NB4 (cell line): ENCODE results near the gene METTL27.

Source experiments
- DNase-seq: peaks from one replicate; pipeline ENCODE4 v3.0.0; 2010; ENCODE audit warnings: low read depth
- H3K4me3 ChIP-seq: one replicate; pipeline ENCODE4 v1.5.1; 2011; ENCODE audit warnings: mild to moderate bottlenecking, low read depth, low read length, moderate library complexity
- MAX ChIP-seq: IDR thresholded peaks from 2 replicates; pipeline ENCODE4 v1.6.1; 2011; ENCODE audit warnings: low read depth, low read length
- MYC ChIP-seq: IDR thresholded peaks from 2 replicates; pipeline ENCODE4 v1.6.1; 2011; ENCODE audit warnings: low read depth, low read length
- POLR2A ChIP-seq: IDR thresholded peaks from 2 replicates; pipeline ENCODE4 v1.6.1; 2011; ENCODE audit warnings: mild to moderate bottlenecking; ENCODE audit not compliant: insufficient read length; ENCODE audit errors: extremely low read depth
- TF ChIP-seq, protein P1 (sequence below): IDR thresholded peaks from one replicate; pipeline ENCODE4 v1.5.1; 2012; ENCODE audit warnings: low read depth, low read length

Gene METTL27

GRCh38 chr7:73811760-73812168, 30.6 kb downstream of the METTL27 start:
- TF ChIP-seq, protein P1, sequence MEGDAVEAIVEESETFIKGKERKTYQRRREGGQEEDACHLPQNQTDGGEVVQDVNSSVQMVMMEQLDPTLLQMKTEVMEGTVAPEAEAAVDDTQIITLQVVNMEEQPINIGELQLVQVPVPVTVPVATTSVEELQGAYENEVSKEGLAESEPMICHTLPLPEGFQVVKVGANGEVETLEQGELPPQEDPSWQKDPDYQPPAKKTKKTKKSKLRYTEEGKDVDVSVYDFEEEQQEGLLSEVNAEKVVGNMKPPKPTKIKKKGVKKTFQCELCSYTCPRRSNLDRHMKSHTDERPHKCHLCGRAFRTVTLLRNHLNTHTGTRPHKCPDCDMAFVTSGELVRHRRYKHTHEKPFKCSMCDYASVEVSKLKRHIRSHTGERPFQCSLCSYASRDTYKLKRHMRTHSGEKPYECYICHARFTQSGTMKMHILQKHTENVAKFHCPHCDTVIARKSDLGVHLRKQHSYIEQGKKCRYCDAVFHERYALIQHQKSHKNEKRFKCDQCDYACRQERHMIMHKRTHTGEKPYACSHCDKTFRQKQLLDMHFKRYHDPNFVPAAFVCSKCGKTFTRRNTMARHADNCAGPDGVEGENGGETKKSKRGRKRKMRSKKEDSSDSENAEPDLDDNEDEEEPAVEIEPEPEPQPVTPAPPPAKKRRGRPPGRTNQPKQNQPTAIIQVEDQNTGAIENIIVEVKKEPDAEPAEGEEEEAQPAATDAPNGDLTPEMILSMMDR: peak; percentile 94
- TF ChIP-seq MAX (no peak), MYC (no peak), POLR2A (no peak)
- no peak overlapping the region for H3K4me3 ChIP-seq
- DNase-seq: peak; percentile 71

DNA sequence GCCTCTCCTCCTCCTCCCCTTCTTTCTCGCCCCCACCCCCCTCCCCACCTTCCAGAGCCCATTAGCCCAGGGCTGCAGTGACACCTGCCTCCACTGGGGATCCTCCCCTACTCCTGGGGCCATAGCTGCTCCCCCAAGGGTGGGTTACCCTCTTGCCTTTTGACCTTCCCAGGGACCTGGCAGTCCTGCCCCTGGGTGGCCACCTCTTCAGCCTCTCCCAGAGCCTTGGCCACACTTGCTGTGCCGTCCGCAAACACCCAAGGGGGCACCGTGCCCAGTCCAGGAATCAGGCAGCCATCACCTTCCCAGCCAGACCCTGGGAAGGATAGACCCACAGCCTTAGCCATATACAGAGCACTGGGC, 31.3 kb downstream of the METTL27 start:
- H3K4me3 ChIP-seq: no peak overlapping the region
- DNase-seq: no peak
- TF ChIP-seq MYC (no peak), POLR2A (no peak), MAX (no peak)
- TF ChIP-seq, protein P1: no peak

DNA sequence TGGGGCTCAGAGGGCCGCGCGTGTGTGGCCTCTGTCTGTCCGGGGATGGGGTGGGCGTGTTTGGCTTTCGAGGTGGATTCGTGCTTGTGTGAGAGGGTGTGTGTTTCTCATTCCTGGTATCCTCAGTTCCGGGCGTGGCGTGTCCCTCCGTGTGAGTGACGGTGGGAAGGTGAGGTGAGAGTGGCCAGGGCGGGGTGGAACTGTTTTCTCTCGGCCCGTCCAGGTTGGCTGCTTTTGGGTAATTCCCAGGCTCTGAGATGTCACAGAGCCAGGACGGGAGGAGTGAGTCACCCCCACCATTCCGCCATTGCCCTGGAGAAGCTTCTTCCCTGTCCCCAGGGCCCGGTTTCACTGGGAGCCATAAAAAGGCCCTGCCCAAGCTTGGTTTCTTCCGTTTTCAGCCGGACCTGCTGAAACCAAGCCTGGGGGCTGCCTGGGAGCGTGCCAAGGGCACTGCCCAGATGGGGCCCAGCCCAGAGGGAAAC, 32.8 kb downstream of the METTL27 start:
- no peak overlapping the region for H3K4me3 ChIP-seq
- DNase-seq: no peak
- TF ChIP-seq MYC (no peak), MAX (no peak), POLR2A (no peak)
- TF ChIP-seq, protein P1: no peak

GRCh38 chr7:73802459-73802858, 39.9 kb downstream of the METTL27 start:
- TF ChIP-seq POLR2A (no peak), MAX (no peak), MYC (no peak)
- TF ChIP-seq, protein P1: no peak
- DNase-seq: no peak
- H3K4me3 ChIP-seq: no peak overlapping the region

- no peak for DNase-seq
- H3K4me3 ChIP-seq: no peak overlapping the region
- TF ChIP-seq POLR2A: no peak
- TF ChIP-seq MAX: no peak
- TF ChIP-seq, protein P1: no peak
- no peak for TF ChIP-seq MYC
Observed at GRCh38 chr7:73801577-73801976, 40.7 kb downstream of the METTL27 start.
